PC-3 (cell line): Measurements from ENCODE around the gene PIGO. TPM values are rescaled to one million over a fixed set of nuclear protein-coding genes. Genes with fewer than 3 reads are reported as not detected.
A peak's percentile ranks its signal among the peaks of the same experiment; 100 is the strongest.

Source experiments
- ATAC-seq: fragments of 200-7000 bp; cut with Tn5 transposase; 2 replicates; pipeline ENCODE4 v1.9.1; 2020; ENCODE audit warnings: mild to moderate bottlenecking, moderate library complexity
- BruUV-seq: library from RNA; stranded (reverse); fragments of 400-500 nt; replicated peaks from 2 replicates; lab custom pipeline; 2021; lab: Mats Ljungman, UMichigan
- CTCF ChIA-PET: fragments of 300-600 bp; sonication (Branson Sonifier 250); formaldehyde crosslinking; loops from one replicate; lab custom pipeline; 2022; ENCODE audit warnings: antibody characterized with exemption; lab: Charles Lee
- POLR2A ChIA-PET: fragments of 300-600 bp; sonication (Branson Sonifier 250); formaldehyde crosslinking; loops from one replicate; lab custom pipeline; 2022; ENCODE audit warnings: antibody characterized with exemption; ENCODE audit not compliant: unreplicated experiment; lab: Charles Lee
- DNase-seq: peaks from one replicate; pipeline ENCODE4 v3.0.0-alpha.2; 2015
- H2AFZ ChIP-seq: fragments of 300-600 bp; sonication (generic); 2 replicates; pipeline ENCODE4 v1.6.0; 2016; ENCODE audit warnings: antibody characterized with exemption, low read length
- H3F3A ChIP-seq: fragments of 300-600 bp; sonication (generic); one replicate; pipeline ENCODE4 v1.6.0; 2017; ENCODE audit warnings: antibody characterized with exemption, low read length, control low read depth, mild to moderate bottlenecking; ENCODE audit not compliant: unreplicated experiment
- H3K27ac ChIP-seq: fragments of 300-600 bp; sonication (generic); 2 replicates; pipeline ENCODE4 v1.5.1; 2016; ENCODE audit warnings: mild to moderate bottlenecking, low read length
- H3K27me3 ChIP-seq: fragments of 300-600 bp; sonication (generic); 2 replicates; pipeline ENCODE4 v1.6.1; 2016; ENCODE audit warnings: low read length, mixed read lengths
- H3K36me3 ChIP-seq: fragments of 300-600 bp; sonication (generic); 2 replicates; pipeline ENCODE4 v1.6.1; 2016; ENCODE audit warnings: low read depth, mixed run types, low read length, mixed read lengths
- H3K4me1 ChIP-seq: fragments of 300-600 bp; sonication (generic); 2 replicates; pipeline ENCODE4 v1.5.1; 2016; ENCODE audit warnings: low read length; ENCODE audit not compliant: insufficient read depth
- H3K4me2 ChIP-seq: fragments of 300-600 bp; sonication (generic); 2 replicates; pipeline ENCODE4 v1.6.0; 2016; ENCODE audit warnings: low read length
- H3K4me3 ChIP-seq: fragments of 300-600 bp; sonication (generic); 2 replicates; pipeline ENCODE4 v1.5.1; 2016; ENCODE audit warnings: mild to moderate bottlenecking, low read length, mixed read lengths
- H3K79me2 ChIP-seq: fragments of 300-600 bp; sonication (generic); 2 replicates; pipeline ENCODE4 v1.6.1; 2017; ENCODE audit warnings: low read length, mixed read lengths
- H3K9ac ChIP-seq: fragments of 300-600 bp; sonication (generic); 2 replicates; pipeline ENCODE4 v1.6.0; 2016; ENCODE audit warnings: mild to moderate bottlenecking, low read length
- H3K9me2 ChIP-seq: fragments of 300-600 bp; sonication (generic); replicated peaks from 2 replicates; pipeline ENCODE4 v1.6.1; 2016; ENCODE audit warnings: mixed run types, low read length, mixed read lengths
- H3K9me3 ChIP-seq: fragments of 300-600 bp; sonication (generic); 2 replicates; pipeline ENCODE4 v1.6.1; 2016; ENCODE audit warnings: low read length, mixed read lengths
- H4K20me1 ChIP-seq: fragments of 300-600 bp; sonication (generic); 2 replicates; pipeline ENCODE4 v1.6.1; 2016; ENCODE audit warnings: low read length, mixed read lengths
- EZH2 ChIP-seq: fragments of 300-600 bp; sonication (generic); IDR thresholded peaks from one replicate; pipeline ENCODE4 v1.6.1; 2017; ENCODE audit warnings: antibody characterized with exemption, mild to moderate bottlenecking, low read length; ENCODE audit not compliant: unreplicated experiment
- EZH2phosphoT487 ChIP-seq: fragments of 300-600 bp; sonication (generic); IDR thresholded peaks from 2 replicates; pipeline ENCODE4 v1.6.1; 2018; ENCODE audit warnings: mild to moderate bottlenecking, antibody characterized with exemption, low read length, borderline replicate concordance
- intact Hi-C: fragments of 100-400 bp; cut with micrococcal nuclease; formaldehyde crosslinking; loops from 2 replicates; pipeline ENCODE4 v1.9.0; 2023
- total RNA-seq: library from RNA; depleted of rRNA; stranded (reverse); fragments of >200 nt; gene quantifications from 2 replicates; pipeline ENCODE4 v1.2.3, GENCODE V29; 2014
- TF ChIP-seq, protein P1 (sequence below): fragments of 300-600 bp; sonication (generic); conservative IDR thresholded peaks from 2 replicates; pipeline ENCODE4 v1.5.1; 2017; ENCODE audit warnings: antibody characterized with exemption, low read depth, mild to moderate bottlenecking, low read length

PIGO gene
- total RNA-seq, 1 experiment from 2014 or later, result 18.2 TPM

DNA sequence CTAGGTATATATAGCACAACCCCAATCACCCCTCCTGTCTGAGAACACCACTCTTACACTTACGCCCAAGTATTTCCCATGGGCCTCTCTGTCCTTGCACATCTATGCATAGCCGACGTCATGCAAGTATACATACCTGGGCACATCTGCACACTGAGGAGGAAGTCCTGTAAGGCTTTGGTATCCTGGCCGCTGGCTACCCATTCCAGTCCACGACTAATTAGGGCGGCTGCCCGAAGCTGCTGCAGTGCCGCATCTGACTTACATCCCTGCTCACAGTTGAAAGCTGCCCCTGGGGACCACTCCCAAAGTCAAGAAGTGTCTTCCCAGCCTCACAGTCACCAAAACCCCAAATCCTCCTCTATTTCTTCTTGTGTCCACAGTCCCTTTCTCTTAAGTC lies 21.6 kb downstream of the PIGO start:
- no peak for DNase-seq
- no TSS peak for BruUV-seq
- TF ChIP-seq EZH2phosphoT487, result no peak
- no peak for TF ChIP-seq EZH2
- TF ChIP-seq, protein P1, sequence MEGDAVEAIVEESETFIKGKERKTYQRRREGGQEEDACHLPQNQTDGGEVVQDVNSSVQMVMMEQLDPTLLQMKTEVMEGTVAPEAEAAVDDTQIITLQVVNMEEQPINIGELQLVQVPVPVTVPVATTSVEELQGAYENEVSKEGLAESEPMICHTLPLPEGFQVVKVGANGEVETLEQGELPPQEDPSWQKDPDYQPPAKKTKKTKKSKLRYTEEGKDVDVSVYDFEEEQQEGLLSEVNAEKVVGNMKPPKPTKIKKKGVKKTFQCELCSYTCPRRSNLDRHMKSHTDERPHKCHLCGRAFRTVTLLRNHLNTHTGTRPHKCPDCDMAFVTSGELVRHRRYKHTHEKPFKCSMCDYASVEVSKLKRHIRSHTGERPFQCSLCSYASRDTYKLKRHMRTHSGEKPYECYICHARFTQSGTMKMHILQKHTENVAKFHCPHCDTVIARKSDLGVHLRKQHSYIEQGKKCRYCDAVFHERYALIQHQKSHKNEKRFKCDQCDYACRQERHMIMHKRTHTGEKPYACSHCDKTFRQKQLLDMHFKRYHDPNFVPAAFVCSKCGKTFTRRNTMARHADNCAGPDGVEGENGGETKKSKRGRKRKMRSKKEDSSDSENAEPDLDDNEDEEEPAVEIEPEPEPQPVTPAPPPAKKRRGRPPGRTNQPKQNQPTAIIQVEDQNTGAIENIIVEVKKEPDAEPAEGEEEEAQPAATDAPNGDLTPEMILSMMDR, result no peak
- no peak overlapping the region for H3K9ac ChIP-seq
- intact Hi-C loops, result no loop called here
- H3K27me3 ChIP-seq, result no peaks in the 10 kb centered on the region
- H3K9me3 ChIP-seq, result no peaks in the 10 kb centered on the region
- peaks cover 18% of the 10 kb centered on the region for H3K4me1 ChIP-seq
- H3K4me3 ChIP-seq, result no peak overlapping the region
- ChIA-PET CTCF (no interaction called here), POLR2A (no interaction called here)
- H3K9me2 ChIP-seq, result no peaks in the 10 kb centered on the region
- no peak overlapping the region for H2AFZ ChIP-seq
- ATAC-seq, result no peak
- H4K20me1 ChIP-seq, result peaks cover 20% of the 10 kb centered on the region
- H3K79me2 ChIP-seq, result peaks cover 55% of the 10 kb centered on the region
- H3K36me3 ChIP-seq, result peaks cover 5% of the 10 kb centered on the region; the same call in 1 of the 2 replicates
- H3K27ac ChIP-seq, result no peak overlapping the region
- H3F3A ChIP-seq, result no peaks in the 10 kb centered on the region
- no peak overlapping the region for H3K4me2 ChIP-seq

DNA sequence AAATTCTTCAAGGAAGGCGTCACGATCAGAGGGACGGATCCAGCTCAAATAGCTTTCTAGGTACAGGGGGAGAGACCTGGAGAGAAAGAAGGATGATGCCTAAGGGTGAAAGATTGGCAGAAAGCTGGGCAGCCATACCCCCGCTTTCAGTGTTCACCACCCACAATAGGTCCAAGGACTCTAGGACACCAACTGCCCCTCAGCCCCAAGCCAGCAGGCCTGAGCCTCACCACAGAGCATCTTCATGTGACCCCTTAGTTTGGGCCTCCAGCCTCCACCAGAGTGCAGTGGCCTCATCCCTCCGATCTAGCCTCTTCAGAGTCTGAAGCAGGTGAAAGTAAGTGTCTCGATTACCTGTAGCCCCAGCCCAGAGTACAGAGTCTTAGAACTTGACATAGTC lies 22.2 kb downstream of the PIGO start:
- Histone ChIP-seq H3F3A (no peaks in the 10 kb centered on the region), H3K27ac (no peak overlapping the region), H2AFZ (no peak overlapping the region), H3K9me2 (no peaks in the 10 kb centered on the region), H3K36me3 (peaks cover 5% of the 10 kb centered on the region; the same call in 1 of the 2 replicates), H3K27me3 (no peaks in the 10 kb centered on the region), H3K4me2 (no peak overlapping the region), H3K9me3 (no peaks in the 10 kb centered on the region), H4K20me1 (peaks cover 27% of the 10 kb centered on the region), H3K4me3 (no peak overlapping the region), H3K9ac (no peak overlapping the region), H3K4me1 (peaks cover 22% of the 10 kb centered on the region), H3K79me2 (peaks cover 58% of the 10 kb centered on the region)
- intact Hi-C loops, result no loop called here
- ChIA-PET CTCF (interaction anchor here (0.6 kb wide), 1 partner anchor 1744 kb away, joined by 6 read pairs; no protein-coding TSS in a partner anchor), POLR2A (no interaction called here)
- TF ChIP-seq EZH2, result no peak
- TF ChIP-seq, protein P1, result no peak
- TF ChIP-seq EZH2phosphoT487, result no peak
- BruUV-seq, result no TSS peak
- DNase-seq (no peak), ATAC-seq (no peak)

DNA sequence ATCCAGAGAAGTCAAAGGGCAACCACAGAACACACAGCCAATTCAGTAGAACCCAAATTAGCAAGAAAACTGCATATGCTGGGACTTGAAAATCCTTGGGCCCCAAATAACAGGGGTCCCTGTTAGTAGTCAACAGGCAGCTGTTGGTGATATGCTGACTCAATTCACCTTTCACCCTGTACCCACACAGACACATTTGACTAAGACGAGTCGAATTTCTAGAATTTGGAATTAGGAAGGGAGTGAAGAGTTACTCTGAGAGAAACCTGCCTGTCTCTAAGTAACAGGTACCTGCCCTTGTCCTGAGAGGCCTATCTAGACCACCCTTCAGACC lies 23.1 kb downstream of the PIGO start:
- TF ChIP-seq, protein P1, result no peak
- TF ChIP-seq EZH2phosphoT487 (no peak), EZH2 (no peak)
- TSS peak; percentile 95 for BruUV-seq
- intact Hi-C loops, result no loop called here
- POLR2A ChIA-PET, result no interaction called here
- no peaks in the 10 kb centered on the region for H3K27me3 ChIP-seq
- H3F3A ChIP-seq, result no peaks in the 10 kb centered on the region
- no peak for DNase-seq
- no peak overlapping the region for H3K9ac ChIP-seq
- peaks cover 36% of the 10 kb centered on the region for H4K20me1 ChIP-seq
- CTCF ChIA-PET, result interaction anchor here (0.6 kb wide), 1 partner anchor 1743 kb away, joined by 6 read pairs; no protein-coding TSS in a partner anchor
- no peak for ATAC-seq
- peaks cover 58% of the 10 kb centered on the region for H3K79me2 ChIP-seq
- peak overlapping the region; percentile 13; the same call in 1 of the 2 replicates for H2AFZ ChIP-seq
- peak overlapping the region; percentile 13; the same call in 1 of the 2 replicates for H3K27ac ChIP-seq
- no peaks in the 10 kb centered on the region for H3K9me3 ChIP-seq
- H3K4me2 ChIP-seq, result peak overlapping the region; percentile 38; the same call in 1 of the 2 replicates
- peaks cover 22% of the 10 kb centered on the region for H3K4me1 ChIP-seq
- H3K4me3 ChIP-seq, result no peak overlapping the region
- H3K36me3 ChIP-seq, result peaks cover 8% of the 10 kb centered on the region
- H3K9me2 ChIP-seq, result no peaks in the 10 kb centered on the region
